ENCODE measurements around the gene TNRC6A. TPM values are rescaled to one million over a fixed set of nuclear protein-coding genes. Genes with fewer than 3 reads are reported as not detected.
"Not testable (repeated sequence)": the region's sequence is repeated elsewhere in the genome, so short reads cannot be mapped to it uniquely, and the experiment has no call there.

Gene TNRC6A
- total and polyA plus RNA-seq, 3 experiments from 2014 or later = 11.4 to 44.0 (median 40.4) TPM

DNA sequence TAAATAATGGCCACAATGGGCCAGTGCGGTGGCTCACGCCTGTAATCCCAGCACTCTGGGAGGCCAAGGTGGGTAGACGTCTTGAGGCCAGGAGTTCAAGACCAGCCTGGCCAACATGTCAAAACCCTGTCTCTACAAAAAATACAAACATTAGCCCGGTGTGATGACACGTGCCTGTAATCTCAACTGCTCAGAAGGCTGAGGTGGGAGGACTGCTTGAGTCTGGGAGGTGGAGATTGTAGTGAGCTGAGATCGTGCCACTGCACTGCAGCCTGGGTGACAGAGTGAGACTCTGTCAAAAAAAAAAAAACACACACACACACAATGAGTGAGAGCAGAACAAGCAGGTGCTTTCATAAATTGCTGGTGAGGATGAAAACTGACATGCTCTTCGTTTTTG lies 21.7 kb upstream of the TNRC6A start:
- POLR2A ChIA-PET; H3K9me3 ChIP-seq (ENCODE audit: low read length); H3K4me3 ChIP-seq (ENCODE audit: low read length); DNase-seq; H3K9me3 Mint-ChIP-seq; H3K4me1 ChIP-seq (ENCODE audit: insufficient read depth, low read length); H3K4me1 Mint-ChIP-seq; H3K27ac Mint-ChIP-seq; H3K36me3 Mint-ChIP-seq; H3K27ac ChIP-seq (ENCODE audit: low read depth, low read length); CTCF ChIA-PET; H3K36me3 ChIP-seq (ENCODE audit: insufficient read depth, low read length); H3K4me3 Mint-ChIP-seq; H3K27me3 ChIP-seq (ENCODE audit: insufficient read depth, low read length, poor library complexity, severe bottlenecking): not testable (repeated sequence)
- H3K27me3 Mint-ChIP-seq = peaks cover 0 to 11% of the 10 kb centered on the region in 2 donors

DNA sequence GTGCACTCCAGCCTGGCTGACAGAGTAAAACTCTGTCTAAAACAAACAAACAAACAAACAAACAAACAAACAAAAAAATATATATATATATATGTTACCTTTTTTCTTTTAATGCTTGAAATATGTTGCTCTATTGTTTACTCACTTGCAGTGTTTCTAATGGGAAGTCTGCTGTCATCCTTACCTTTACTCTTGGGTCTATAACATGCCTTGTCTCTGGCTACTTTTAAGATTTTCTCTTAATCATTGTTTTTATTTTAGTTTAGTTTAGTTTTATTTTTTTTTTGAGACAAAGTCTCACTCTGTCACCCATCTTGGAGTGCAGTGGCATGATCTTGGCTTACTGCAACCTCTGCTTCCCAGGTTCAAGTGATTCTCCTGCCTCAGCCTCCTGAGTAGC lies 16.1 kb upstream of the TNRC6A start:
- H3K9me3 ChIP-seq (ENCODE audit: low read length) = no peaks in the 10 kb centered on the region
- no peak overlapping the region for H3K27ac Mint-ChIP-seq
- H3K27me3 Mint-ChIP-seq = peaks cover 9 to 22% of the 10 kb centered on the region in 2 donors
- no peaks in the 10 kb centered on the region for H3K4me1 Mint-ChIP-seq
- no peak for DNase-seq
- H3K27ac ChIP-seq (ENCODE audit: low read depth, low read length) = no peak overlapping the region
- H3K4me1 ChIP-seq (ENCODE audit: insufficient read depth, low read length) = no peaks in the 10 kb centered on the region
- peaks cover 4 to 17% (median 11%) of the 10 kb centered on the region in 5 donors for H3K9me3 Mint-ChIP-seq
- H3K36me3 Mint-ChIP-seq = peaks cover 0 to 14% (median 2%) of the 10 kb centered on the region in 3 donors
- H3K4me3 ChIP-seq (ENCODE audit: low read length) = no peak overlapping the region
- ChIA-PET POLR2A (no interaction called here), CTCF (no interaction called here)
- no peak overlapping the region for H3K4me3 Mint-ChIP-seq
- no peaks in the 10 kb centered on the region for H3K27me3 ChIP-seq (ENCODE audit: insufficient read depth, low read length, poor library complexity, severe bottlenecking)
- no peaks in the 10 kb centered on the region for H3K36me3 ChIP-seq (ENCODE audit: insufficient read depth, low read length)

DNA sequence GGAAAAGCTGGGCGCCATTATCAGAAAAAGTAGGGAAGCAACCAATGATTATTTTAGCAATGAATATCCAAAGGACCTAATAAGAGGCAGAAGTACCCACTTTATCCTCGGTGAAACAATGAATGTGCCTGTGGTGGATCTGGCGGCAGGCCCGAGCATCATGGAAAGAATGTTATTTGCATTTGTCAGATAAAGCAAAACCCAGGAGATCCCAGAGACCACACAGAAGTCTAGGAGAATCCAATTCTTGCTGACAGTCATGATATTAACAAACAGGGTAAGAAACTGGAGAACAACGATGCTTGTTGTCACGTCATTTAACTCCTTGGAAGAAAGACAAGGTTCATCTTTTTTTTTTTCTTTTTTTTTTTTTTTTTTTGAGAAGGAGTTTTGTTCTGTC lies 12.0 kb upstream of the TNRC6A start:
- H3K4me3 ChIP-seq (ENCODE audit: low read length) = no peak overlapping the region
- H3K27ac Mint-ChIP-seq = no peak overlapping the region
- H3K36me3 ChIP-seq (ENCODE audit: insufficient read depth, low read length) = no peaks in the 10 kb centered on the region
- no peaks in the 10 kb centered on the region for H3K27me3 ChIP-seq (ENCODE audit: insufficient read depth, low read length, poor library complexity, severe bottlenecking)
- no peaks in the 10 kb centered on the region for H3K9me3 ChIP-seq (ENCODE audit: low read length)
- DNase-seq = no peak
- ChIA-PET POLR2A (no interaction called here), CTCF (no interaction called here)
- peaks cover 4 to 17% (median 11%) of the 10 kb centered on the region in 5 donors for H3K9me3 Mint-ChIP-seq
- no peak overlapping the region for H3K4me3 Mint-ChIP-seq
- peaks cover 1 to 14% (median 2%) of the 10 kb centered on the region in 3 donors for H3K36me3 Mint-ChIP-seq
- H3K27me3 Mint-ChIP-seq = peaks cover 12 to 21% of the 10 kb centered on the region in 2 donors
- no peaks in the 10 kb centered on the region for H3K4me1 ChIP-seq (ENCODE audit: insufficient read depth, low read length)
- no peak overlapping the region for H3K27ac ChIP-seq (ENCODE audit: low read depth, low read length)
- H3K4me1 Mint-ChIP-seq = peaks cover 3 to 5% (median 4%) of the 10 kb centered on the region in 3 donors

DNA sequence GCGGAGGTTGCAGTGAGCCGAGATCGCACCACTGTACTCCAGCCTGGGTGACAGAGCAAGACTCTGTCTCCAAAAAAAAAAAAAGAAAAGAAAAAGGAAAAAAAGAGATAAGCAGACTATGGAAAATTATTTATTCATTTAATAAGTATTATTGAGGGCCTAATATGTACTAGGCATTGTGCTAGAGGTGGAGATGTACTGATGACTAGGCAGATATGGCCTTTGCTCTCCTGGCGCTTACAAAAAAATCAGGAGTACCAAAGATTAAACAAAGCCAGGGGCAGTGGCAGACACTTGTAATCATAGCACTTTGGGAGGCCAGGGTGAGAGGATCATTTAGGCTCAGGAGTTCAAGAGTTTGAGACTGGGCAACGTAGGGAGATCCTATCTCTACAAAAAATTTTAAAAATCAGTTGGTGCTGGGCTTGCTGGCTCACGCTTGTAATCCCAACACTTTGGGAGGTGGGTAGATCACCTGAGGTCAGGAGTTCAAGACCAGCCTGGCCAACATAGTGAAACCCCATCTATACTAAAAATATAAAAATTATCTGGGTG lies 10.4 kb upstream of the TNRC6A start:
- H3K4me1 Mint-ChIP-seq = peaks cover 3 to 5% (median 4%) of the 10 kb centered on the region in 3 donors

DNA sequence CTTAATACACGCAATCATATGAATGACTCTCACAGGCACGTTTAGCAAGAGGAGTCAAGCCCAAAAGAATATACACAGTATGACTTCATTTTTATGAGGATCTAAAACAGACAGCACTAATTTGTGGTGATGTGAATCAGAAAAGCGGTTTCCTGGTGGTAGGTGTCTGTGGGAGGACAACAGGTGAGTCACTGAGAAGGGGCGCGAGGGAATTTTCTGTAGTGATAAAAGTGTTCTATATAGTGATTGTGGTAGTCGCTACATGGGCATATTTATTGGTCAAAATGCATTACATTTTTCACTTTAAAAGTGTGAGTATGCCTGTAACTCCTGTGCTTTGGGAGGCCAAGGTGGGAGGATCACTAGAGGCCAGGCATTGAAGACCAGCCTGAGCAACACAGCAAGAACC lies 7.6 kb upstream of the TNRC6A start:
- ChIA-PET CTCF (no interaction called here), POLR2A (no interaction called here)
- no peaks in the 10 kb centered on the region for H3K27me3 ChIP-seq (ENCODE audit: insufficient read depth, low read length, poor library complexity, severe bottlenecking)
- no peaks in the 10 kb centered on the region for H3K4me1 ChIP-seq (ENCODE audit: insufficient read depth, low read length)
- Mint-ChIP-seq H3K27me3 (peaks cover 5 to 9% of the 10 kb centered on the region in 2 donors), H3K27ac (peak overlapping the region in 1 of 8 donors; percentile 1), H3K9me3 (no peaks in the 10 kb centered on the region), H3K36me3 (peaks cover 0 to 4% (median 1%) of the 10 kb centered on the region in 3 donors), H3K4me1 (peaks cover 3 to 5% (median 4%) of the 10 kb centered on the region in 3 donors), H3K4me3 (no peak overlapping the region)
- no peak overlapping the region for H3K4me3 ChIP-seq (ENCODE audit: low read length)
- DNase-seq = peak in 1 of 5 donors; percentile 15
- H3K36me3 ChIP-seq (ENCODE audit: insufficient read depth, low read length) = no peaks in the 10 kb centered on the region
- no peaks in the 10 kb centered on the region for H3K9me3 ChIP-seq (ENCODE audit: low read length)
- no peak overlapping the region for H3K27ac ChIP-seq (ENCODE audit: low read depth, low read length)

More for the DNA sequence above, 10.4 kb upstream of the TNRC6A start:
- H3K9me3 ChIP-seq (ENCODE audit: low read length) = no peaks in the 10 kb centered on the region
- CTCF ChIA-PET = interaction anchor here (0.6 kb wide), 1 partner anchor 16 kb away, joined by 3 read pairs; no protein-coding TSS in a partner anchor
- no peak overlapping the region for H3K27ac ChIP-seq (ENCODE audit: low read depth, low read length)
- no peaks in the 10 kb centered on the region for H3K4me1 ChIP-seq (ENCODE audit: insufficient read depth, low read length)
- Mint-ChIP-seq H3K27me3 (peaks cover 12 to 14% of the 10 kb centered on the region in 2 donors), H3K9me3 (peaks cover under 1 to 7% (median 4%) of the 10 kb centered on the region in 5 donors), H3K27ac (peak overlapping the region in 1 of 8 donors; percentile 21), H3K36me3 (peaks cover 0 to 9% (median 1%) of the 10 kb centered on the region in 3 donors), H3K4me3 (no peak overlapping the region)
- H3K36me3 ChIP-seq (ENCODE audit: insufficient read depth, low read length) = no peaks in the 10 kb centered on the region
- no peaks in the 10 kb centered on the region for H3K27me3 ChIP-seq (ENCODE audit: insufficient read depth, low read length, poor library complexity, severe bottlenecking)
- POLR2A ChIA-PET = interaction anchor here (1.1 kb wide), 1 partner anchor 11 kb away, joined by 3 read pairs; no protein-coding TSS in a partner anchor
- H3K4me3 ChIP-seq (ENCODE audit: low read length) = no peak overlapping the region
- no peak for DNase-seq

DNA sequence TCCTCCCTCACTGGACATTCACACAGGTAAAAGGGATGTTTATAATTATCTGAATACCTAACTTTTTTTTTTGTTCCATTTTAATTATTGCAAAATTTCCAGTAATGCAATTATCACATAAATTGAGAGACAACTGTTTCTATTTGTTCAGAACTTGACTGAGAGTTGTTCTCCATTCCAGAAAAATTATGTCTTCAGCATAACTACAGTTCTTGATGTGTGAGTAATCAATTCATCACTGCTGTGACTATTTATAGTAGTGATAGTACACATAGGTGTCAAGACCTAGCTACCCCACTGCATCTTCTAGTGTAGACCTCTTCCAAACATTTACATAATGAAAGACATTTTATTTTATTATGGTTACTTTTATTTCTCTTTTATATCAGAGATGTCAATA lies 5.8 kb upstream of the TNRC6A start:
- Histone ChIP-seq H3K9me3 (ENCODE audit: low read length) (no peaks in the 10 kb centered on the region), H3K36me3 (ENCODE audit: insufficient read depth, low read length) (no peaks in the 10 kb centered on the region), H3K4me3 (ENCODE audit: low read length) (no peak overlapping the region), H3K27ac (ENCODE audit: low read depth, low read length) (no peak overlapping the region), H3K4me1 (ENCODE audit: insufficient read depth, low read length) (peaks cover 3% of the 10 kb centered on the region), H3K27me3 (ENCODE audit: insufficient read depth, low read length, poor library complexity, severe bottlenecking) (no peaks in the 10 kb centered on the region)
- Mint-ChIP-seq H3K27ac (peak overlapping the region in 2 of 8 donors; percentile 32 to 54), H3K36me3 (peaks cover 0 to 1% (median 1%) of the 10 kb centered on the region in 3 donors), H3K9me3 (no peaks in the 10 kb centered on the region), H3K4me1 (peaks cover 9 to 16% (median 10%) of the 10 kb centered on the region in 3 donors), H3K4me3 (peak overlapping the region in 1 of 7 donors; percentile 39), H3K27me3 (peaks cover 3 to 5% of the 10 kb centered on the region in 2 donors)
- no peak for DNase-seq
- POLR2A ChIA-PET = no interaction called here
- CTCF ChIA-PET = no interaction called here

DNA sequence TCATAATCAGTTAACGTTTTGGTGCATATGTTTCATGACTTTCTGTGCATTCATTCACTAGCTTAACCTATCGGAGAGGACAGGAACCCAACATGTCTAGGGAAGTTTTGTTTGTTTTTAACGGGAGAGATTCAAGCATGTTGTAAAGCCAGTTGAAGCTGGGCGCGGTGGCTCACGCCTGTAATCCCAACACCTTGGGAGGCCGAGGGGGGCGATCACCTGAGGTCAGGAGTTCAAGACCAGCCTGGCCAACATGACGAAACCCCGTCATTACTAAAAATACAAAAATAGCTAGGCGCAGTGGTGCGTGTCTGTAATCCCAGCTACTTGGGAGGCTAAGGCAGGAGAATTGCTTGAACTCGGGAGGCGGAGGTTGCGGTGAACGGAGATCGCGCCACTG lies 1.4 kb upstream of the TNRC6A start:
- peak overlapping the region in 6 of 8 donors; percentile 3 to 99 (median 64) for H3K27ac Mint-ChIP-seq
- H3K27me3 Mint-ChIP-seq = peaks cover 0 to 6% of the 10 kb centered on the region in 2 donors
- peaks cover 0 to 3% (median 0%) of the 10 kb centered on the region in 5 donors for H3K9me3 Mint-ChIP-seq
- peak overlapping the region in 5 of 7 donors; percentile 2 to 98 (median 57) for H3K4me3 Mint-ChIP-seq
- Histone ChIP-seq H3K4me1 (ENCODE audit: insufficient read depth, low read length) (peaks cover 30% of the 10 kb centered on the region), H3K4me3 (ENCODE audit: low read length) (no peak overlapping the region), H3K27ac (ENCODE audit: low read depth, low read length) (no peak overlapping the region), H3K9me3 (ENCODE audit: low read length) (no peaks in the 10 kb centered on the region), H3K36me3 (ENCODE audit: insufficient read depth, low read length) (no peaks in the 10 kb centered on the region), H3K27me3 (ENCODE audit: insufficient read depth, low read length, poor library complexity, severe bottlenecking) (no peaks in the 10 kb centered on the region)
- peaks cover 0 to 26% (median 4%) of the 10 kb centered on the region in 3 donors for H3K36me3 Mint-ChIP-seq
- ChIA-PET POLR2A (interaction anchor here (1.4 kb wide), 1 partner anchor 292 kb away, joined by 3 read pairs; no protein-coding TSS in a partner anchor), CTCF (no interaction called here)
- DNase-seq = no peak
- H3K4me1 Mint-ChIP-seq = peaks cover 31 to 46% (median 37%) of the 10 kb centered on the region in 3 donors

DNA sequence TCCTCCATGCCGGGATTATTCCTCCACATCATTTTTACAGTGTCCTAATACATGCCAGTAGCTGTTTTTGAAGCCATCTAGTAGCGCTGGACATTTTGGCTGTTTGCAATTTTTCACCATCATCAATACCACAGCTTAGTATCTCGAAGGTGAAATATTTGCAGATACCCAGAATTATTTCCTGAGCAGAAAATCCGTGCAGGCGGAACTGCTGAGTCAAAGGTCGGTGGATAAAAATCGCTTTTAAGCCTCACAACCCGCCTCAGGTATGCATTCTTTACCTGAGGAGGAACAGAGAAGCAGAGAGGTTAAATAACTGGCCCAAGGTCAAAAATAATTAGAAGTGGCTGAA lies 584 bp upstream of the TNRC6A start:
- CTCF ChIA-PET = no interaction called here
- peak overlapping the region; percentile 97 for H3K4me3 ChIP-seq (ENCODE audit: low read length)

More for the DNA sequence above, 584 bp upstream of the TNRC6A start:
- Mint-ChIP-seq H3K9me3 (peaks cover 0 to 3% (median 0%) of the 10 kb centered on the region in 5 donors), H3K4me3 (peak overlapping the region; percentile 84 to 98 (median 96)), H3K27ac (peak overlapping the region; percentile 95 to 99 (median 98)), H3K4me1 (peaks cover 37 to 55% (median 45%) of the 10 kb centered on the region in 3 donors), H3K27me3 (peaks cover 0 to 6% of the 10 kb centered on the region in 2 donors), H3K36me3 (peaks cover 0 to 34% (median 5%) of the 10 kb centered on the region in 3 donors)
- no peaks in the 10 kb centered on the region for H3K9me3 ChIP-seq (ENCODE audit: low read length)
- H3K4me1 ChIP-seq (ENCODE audit: insufficient read depth, low read length) = peaks cover 37% of the 10 kb centered on the region
- H3K36me3 ChIP-seq (ENCODE audit: insufficient read depth, low read length) = no peaks in the 10 kb centered on the region
- peak overlapping the region; percentile 95 for H3K27ac ChIP-seq (ENCODE audit: low read depth, low read length)
- DNase-seq = no peak
- no peaks in the 10 kb centered on the region for H3K27me3 ChIP-seq (ENCODE audit: insufficient read depth, low read length, poor library complexity, severe bottlenecking)
- POLR2A ChIA-PET = interaction anchor here (1.4 kb wide), 1 partner anchor 291 kb away, joined by 3 read pairs; no protein-coding TSS in a partner anchor

All from CD8-positive, alpha-beta memory T cell (primary cell).